ENCODE results near the gene PAPPA. TPM values are rescaled to one million over a fixed set of nuclear protein-coding genes. Genes with fewer than 3 reads are reported as not detected.

PAPPA gene
- total RNA-seq, 3 donors from 2014 or later (not counting 1 experiment from before 2014, with no cell fraction given): not detected

GRCh38 chr9:116372786-116373185 is 219.2 kb downstream of the PAPPA start:
- Histone ChIP-seq H3K27ac (ENCODE audit: low read length) (no peak overlapping the region), H3K27me3 (ENCODE audit: control insufficient read depth, insufficient read depth, low read length) (no peaks in the 10 kb centered on the region), H3K4me1 (ENCODE audit: control insufficient read depth, insufficient read depth, low read length) (no peaks in the 10 kb centered on the region), H3K36me3 (ENCODE audit: control insufficient read depth, insufficient read depth, low read length) (no peaks in the 10 kb centered on the region), H3K9me3 (ENCODE audit: control insufficient read depth, insufficient read depth, low read length) (no peaks in the 10 kb centered on the region), H3K4me3 (ENCODE audit: low read length) (no peak overlapping the region)
- H3K9me3 Mint-ChIP-seq: peaks cover 6 to 7% of the 10 kb centered on the region in 2 donors
- H3K4me1 Mint-ChIP-seq: no peaks in the 10 kb centered on the region
- intact Hi-C loops (cut with micrococcal nuclease): no loop called here
- no peaks in the 10 kb centered on the region for H3K27me3 Mint-ChIP-seq (ENCODE audit: low read depth in 2 of 2)
- H3K27ac Mint-ChIP-seq: no peak overlapping the region
- no peak for TF ChIP-seq CTCF (IDR thresholded peaks at IDR 0.05)
- WGBS (ENCODE audit: insufficient coverage): 80% methylated on average over 4 of the region's 4 CpGs
- DNase-seq (no peak), ATAC-seq (no peak)
- H3K4me3 Mint-ChIP-seq: no peak overlapping the region
- no peaks in the 10 kb centered on the region for H3K36me3 Mint-ChIP-seq

GRCh38 chr9:116377179-116377798 is 223.7 kb downstream of the PAPPA start:
- no peak for ATAC-seq
- Mint-ChIP-seq H3K4me3 (no peak overlapping the region), H3K27me3 (ENCODE audit: low read depth in 2 of 2) (no peaks in the 10 kb centered on the region), H3K4me1 (no peaks in the 10 kb centered on the region), H3K9me3 (peaks cover 2 to 4% of the 10 kb centered on the region in 2 donors), H3K27ac (no peak overlapping the region), H3K36me3 (no peaks in the 10 kb centered on the region)
- no peaks in the 10 kb centered on the region for H3K4me1 ChIP-seq (ENCODE audit: control insufficient read depth, insufficient read depth, low read length)
- intact Hi-C loops (cut with micrococcal nuclease): no loop called here
- no peaks in the 10 kb centered on the region for H3K27me3 ChIP-seq (ENCODE audit: control insufficient read depth, insufficient read depth, low read length)
- no peaks in the 10 kb centered on the region for H3K9me3 ChIP-seq (ENCODE audit: control insufficient read depth, insufficient read depth, low read length)
- H3K36me3 ChIP-seq (ENCODE audit: control insufficient read depth, insufficient read depth, low read length): no peaks in the 10 kb centered on the region
- DNase-seq: no peak
- no peak for TF ChIP-seq CTCF (IDR thresholded peaks at IDR 0.05)
- H3K4me3 ChIP-seq (ENCODE audit: low read length): no peak overlapping the region
- 79% methylated on average over 7 of the region's 8 CpGs for whole genome bisulfite sequencing (ENCODE audit: insufficient coverage)
- H3K27ac ChIP-seq (ENCODE audit: low read length): no peak overlapping the region

GRCh38 chr9:116378873-116379272 is 225.3 kb downstream of the PAPPA start:
- no peaks in the 10 kb centered on the region for H3K9me3 ChIP-seq (ENCODE audit: control insufficient read depth, insufficient read depth, low read length)
- TF ChIP-seq CTCF (IDR thresholded peaks at IDR 0.05): no peak
- H3K36me3 ChIP-seq (ENCODE audit: control insufficient read depth, insufficient read depth, low read length): no peaks in the 10 kb centered on the region
- H3K27ac ChIP-seq (ENCODE audit: low read length): no peak overlapping the region
- 91% methylated on average over 2 of the region's 2 CpGs for WGBS (ENCODE audit: insufficient coverage)
- no peaks in the 10 kb centered on the region for H3K4me1 Mint-ChIP-seq
- H3K4me1 ChIP-seq (ENCODE audit: control insufficient read depth, insufficient read depth, low read length): no peaks in the 10 kb centered on the region
- DNase-seq (no peak), ATAC-seq (no peak)
- H3K36me3 Mint-ChIP-seq: no peaks in the 10 kb centered on the region
- no peak overlapping the region for H3K4me3 ChIP-seq (ENCODE audit: low read length)
- no peak overlapping the region for H3K27ac Mint-ChIP-seq
- H3K27me3 Mint-ChIP-seq (ENCODE audit: low read depth in 2 of 2): no peaks in the 10 kb centered on the region
- intact Hi-C loops (cut with micrococcal nuclease): no loop called here
- H3K9me3 Mint-ChIP-seq: peaks cover 2 to 6% of the 10 kb centered on the region in 2 donors
- no peak overlapping the region for H3K4me3 Mint-ChIP-seq
- H3K27me3 ChIP-seq (ENCODE audit: control insufficient read depth, insufficient read depth, low read length): no peaks in the 10 kb centered on the region

GRCh38 chr9:116379821-116380220 is 226.2 kb downstream of the PAPPA start:
- intact Hi-C loops (cut with micrococcal nuclease): no loop called here
- H3K4me3 ChIP-seq (ENCODE audit: low read length): no peak overlapping the region

More at GRCh38 chr9:116379821-116380220, 226.2 kb downstream of the PAPPA start:
- Histone ChIP-seq H3K9me3 (ENCODE audit: control insufficient read depth, insufficient read depth, low read length) (no peaks in the 10 kb centered on the region), H3K27me3 (ENCODE audit: control insufficient read depth, insufficient read depth, low read length) (no peaks in the 10 kb centered on the region), H3K36me3 (ENCODE audit: control insufficient read depth, insufficient read depth, low read length) (no peaks in the 10 kb centered on the region), H3K27ac (ENCODE audit: low read length) (no peak overlapping the region), H3K4me1 (ENCODE audit: control insufficient read depth, insufficient read depth, low read length) (no peaks in the 10 kb centered on the region)
- DNase-seq: no peak
- no peak for TF ChIP-seq CTCF (IDR thresholded peaks at IDR 0.05)
- 76% methylated on average over 2 of the region's 2 CpGs for WGBS (ENCODE audit: insufficient coverage)
- Mint-ChIP-seq H3K27ac (no peak overlapping the region), H3K9me3 (peaks cover 2 to 4% of the 10 kb centered on the region in 2 donors), H3K4me1 (no peaks in the 10 kb centered on the region), H3K4me3 (no peak overlapping the region), H3K27me3 (ENCODE audit: low read depth in 2 of 2) (no peaks in the 10 kb centered on the region), H3K36me3 (no peaks in the 10 kb centered on the region)
- no peak for ATAC-seq
